Mammary epithelial cell (primary cell): ENCODE measurements around the gene SPEM2.

Experiments
- CTCF ChIP-seq, 2 donors: IDR thresholded peaks in 1 of 2; conservative IDR thresholded peaks in 1 of 2; 2 replicates each; pipeline ENCODE4 v1.5.1; 2011 to 2012; ENCODE audit warnings: inconsistent platforms in 2 of 2, low read length in 2 of 2, mild to moderate bottlenecking in 2 of 2, control low read depth in 1 of 2, low read depth in 1 of 2; ENCODE audit not compliant: insufficient read depth in 1 of 2; ENCODE audit errors: extremely low read depth in 1 of 2
- EZH2 ChIP-seq: IDR thresholded peaks from 2 replicates; pipeline ENCODE4 v1.6.1; 2012; ENCODE audit warnings: low read length, inconsistent platforms, borderline replicate concordance

- peak in 1 of 2 donors; percentile 29 for TF ChIP-seq CTCF (conservative IDR thresholded peaks at IDR 0.05 in 1 of 2, IDR thresholded peaks at IDR 0.05 in 1 of 2; ENCODE audit: extremely low read depth in 1 of 2, insufficient read depth in 1 of 2, low read depth in 1 of 2, low read length in 2 of 2)
- no peak for TF ChIP-seq EZH2
Measured at GRCh38 chr17:7416323-7416722, 9.1 kb upstream of the SPEM2 start.
